Bronchial epithelial cell (primary cell): ENCODE measurements around the gene INHBB. TPM values are rescaled to one million over a fixed set of nuclear protein-coding genes. Genes with fewer than 3 reads are reported as not detected.
A peak's percentile ranks its signal among the peaks of the same experiment; 100 is the strongest.

Source experiments
- DNase-seq: peaks from one replicate; pipeline ENCODE4 v3.0.0-alpha.2; 2010; ENCODE audit warnings: low read depth
- FAIRE-seq: peaks from 2 replicates; lab custom pipeline; 2011; peaks lifted over from hg19 to GRCh38; lab: Jason Lieb, UNC
- H3K27me3 ChIP-seq: 2 replicates; pipeline ENCODE4 v1.5.1; 2011; ENCODE audit warnings: low read length; ENCODE audit not compliant: control insufficient read depth, insufficient read depth
- H3K36me3 ChIP-seq: 2 replicates; pipeline ENCODE4 v1.5.1; 2011; ENCODE audit warnings: low read length; ENCODE audit not compliant: control insufficient read depth, insufficient read depth
- H3K4me3 ChIP-seq: 2 replicates; pipeline ENCODE4 v1.5.1; 2011; ENCODE audit warnings: mild to moderate bottlenecking, low read depth, low read length, control low read depth
- total RNA-seq: library from RNA; depleted of rRNA; stranded (reverse); fragments of >200 nt; gene quantifications from 2 replicates; pipeline ENCODE4 v1.2.1, GENCODE V29; 2014
- TF ChIP-seq, protein P1 (sequence below): IDR thresholded peaks from 2 replicates; pipeline ENCODE4 v1.5.1; 2011; ENCODE audit warnings: mild to moderate bottlenecking, moderate library complexity, low read length, control low read depth, inconsistent platforms; ENCODE audit not compliant: insufficient read depth, severe bottlenecking

Gene INHBB
- total RNA-seq, 1 donor from 2014 or later = 0.53 TPM

GRCh38 chr2:120348134-120348736, 2.3 kb downstream of the INHBB start:
- TF ChIP-seq, protein P1, sequence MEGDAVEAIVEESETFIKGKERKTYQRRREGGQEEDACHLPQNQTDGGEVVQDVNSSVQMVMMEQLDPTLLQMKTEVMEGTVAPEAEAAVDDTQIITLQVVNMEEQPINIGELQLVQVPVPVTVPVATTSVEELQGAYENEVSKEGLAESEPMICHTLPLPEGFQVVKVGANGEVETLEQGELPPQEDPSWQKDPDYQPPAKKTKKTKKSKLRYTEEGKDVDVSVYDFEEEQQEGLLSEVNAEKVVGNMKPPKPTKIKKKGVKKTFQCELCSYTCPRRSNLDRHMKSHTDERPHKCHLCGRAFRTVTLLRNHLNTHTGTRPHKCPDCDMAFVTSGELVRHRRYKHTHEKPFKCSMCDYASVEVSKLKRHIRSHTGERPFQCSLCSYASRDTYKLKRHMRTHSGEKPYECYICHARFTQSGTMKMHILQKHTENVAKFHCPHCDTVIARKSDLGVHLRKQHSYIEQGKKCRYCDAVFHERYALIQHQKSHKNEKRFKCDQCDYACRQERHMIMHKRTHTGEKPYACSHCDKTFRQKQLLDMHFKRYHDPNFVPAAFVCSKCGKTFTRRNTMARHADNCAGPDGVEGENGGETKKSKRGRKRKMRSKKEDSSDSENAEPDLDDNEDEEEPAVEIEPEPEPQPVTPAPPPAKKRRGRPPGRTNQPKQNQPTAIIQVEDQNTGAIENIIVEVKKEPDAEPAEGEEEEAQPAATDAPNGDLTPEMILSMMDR = no peak
- peak; percentile 72 for DNase-seq
- Histone ChIP-seq H3K36me3 (no peaks in the 10 kb centered on the region), H3K4me3 (no peak overlapping the region), H3K27me3 (peaks cover 12% of the 10 kb centered on the region)
- FAIRE-seq = no peak

DNA sequence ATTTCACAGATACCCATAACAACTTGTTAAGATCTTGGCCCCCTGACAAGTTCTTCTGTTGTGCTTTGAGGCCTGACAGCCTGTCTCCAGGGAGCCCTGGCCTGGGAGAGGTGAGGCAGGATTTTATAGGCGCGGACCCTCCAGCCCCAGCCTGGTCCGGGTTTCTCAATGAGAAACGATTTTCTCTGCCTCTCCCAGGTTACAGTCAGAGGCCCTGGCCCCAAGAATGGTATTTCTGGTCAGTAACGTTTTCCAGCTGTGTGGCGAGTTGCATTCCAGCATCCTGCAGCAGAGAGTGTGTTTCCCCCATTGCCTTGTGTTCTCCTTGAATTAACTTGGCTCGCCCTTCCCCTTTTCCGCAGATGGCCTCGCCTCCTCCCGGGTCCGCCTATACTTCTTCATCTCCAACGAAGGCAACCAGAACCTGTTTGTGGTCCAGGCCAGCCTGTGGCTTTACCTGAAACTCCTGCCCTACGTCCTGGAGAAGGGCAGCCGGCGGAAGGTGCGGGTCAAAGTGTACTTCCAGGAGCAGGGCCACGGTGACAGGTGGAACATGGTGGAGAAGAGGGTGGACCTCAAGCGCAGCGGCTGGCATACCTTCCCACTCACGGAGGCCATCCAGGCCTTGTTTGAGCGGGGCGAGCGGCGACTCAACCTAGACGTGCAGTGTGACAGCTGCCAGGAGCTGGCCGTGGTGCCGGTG, 3.0 kb downstream of the INHBB start:
- FAIRE-seq = no peak
- H3K4me3 ChIP-seq = no peak overlapping the region
- TF ChIP-seq, protein P1 = no peak
- no peak for DNase-seq
- H3K36me3 ChIP-seq = no peaks in the 10 kb centered on the region
- peaks cover 7% of the 10 kb centered on the region for H3K27me3 ChIP-seq

DNA sequence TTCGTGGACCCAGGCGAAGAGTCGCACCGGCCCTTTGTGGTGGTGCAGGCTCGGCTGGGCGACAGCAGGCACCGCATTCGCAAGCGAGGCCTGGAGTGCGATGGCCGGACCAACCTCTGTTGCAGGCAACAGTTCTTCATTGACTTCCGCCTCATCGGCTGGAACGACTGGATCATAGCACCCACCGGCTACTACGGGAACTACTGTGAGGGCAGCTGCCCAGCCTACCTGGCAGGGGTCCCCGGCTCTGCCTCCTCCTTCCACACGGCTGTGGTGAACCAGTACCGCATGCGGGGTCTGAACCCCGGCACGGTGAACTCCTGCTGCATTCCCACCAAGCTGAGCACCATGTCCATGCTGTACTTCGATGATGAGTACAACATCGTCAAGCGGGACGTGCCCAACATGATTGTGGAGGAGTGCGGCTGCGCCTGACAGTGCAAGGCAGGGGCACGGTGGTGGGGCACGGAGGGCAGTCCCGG, 3.5 kb downstream of the INHBB start:
- DNase-seq = no peak
- H3K4me3 ChIP-seq = no peak overlapping the region
- TF ChIP-seq, protein P1 = no peak
- FAIRE-seq = no peak
- H3K36me3 ChIP-seq = no peaks in the 10 kb centered on the region
- peaks cover 5% of the 10 kb centered on the region for H3K27me3 ChIP-seq

DNA sequence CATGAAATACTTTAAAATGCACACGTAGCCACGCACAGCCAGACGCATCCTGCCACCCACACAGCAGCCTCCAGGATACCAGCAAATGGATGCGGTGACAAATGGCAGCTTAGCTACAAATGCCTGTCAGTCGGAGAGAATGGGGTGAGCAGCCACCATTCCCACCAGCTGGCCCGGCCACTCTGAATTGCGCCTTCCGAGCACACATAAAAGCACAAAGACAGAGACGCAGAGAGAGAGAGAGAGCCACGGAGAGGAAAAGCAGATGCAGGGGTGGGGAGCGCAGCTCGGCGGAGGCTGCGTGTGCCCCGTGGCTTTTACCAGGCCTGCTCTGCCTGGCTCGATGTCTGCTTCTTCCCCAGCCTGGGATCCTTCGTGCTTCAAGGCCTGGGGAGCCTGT, 4.1 kb downstream of the INHBB start:
- TF ChIP-seq, protein P1 = no peak
- DNase-seq = no peak
- no peaks in the 10 kb centered on the region for H3K36me3 ChIP-seq
- no peak for FAIRE-seq
- H3K4me3 ChIP-seq = no peak overlapping the region
- peaks cover 5% of the 10 kb centered on the region for H3K27me3 ChIP-seq

- no peak for FAIRE-seq
- no peak for DNase-seq
- no peak overlapping the region for H3K4me3 ChIP-seq
- H3K36me3 ChIP-seq = no peaks in the 10 kb centered on the region
- H3K27me3 ChIP-seq = peaks cover 5% of the 10 kb centered on the region
- TF ChIP-seq, protein P1 = no peak
These were observed 4.9 kb downstream of the INHBB start for GRCh38 chr2:120350801-120351320.
